ENCODE data around the gene RBPMS2. TPM values are rescaled to one million over a fixed set of nuclear protein-coding genes. Genes with fewer than 3 reads are reported as not detected.
A peak's percentile ranks its signal among the peaks of the same experiment; 100 is the strongest.

Gene RBPMS2
- total RNA-seq, 1 experiment from 2014 or later: 181 TPM

GRCh38 chr15:64739577-64740143 is 35.7 kb downstream of the RBPMS2 start:
- H2BK120ac ChIP-seq (ENCODE audit: low read depth, low read length, poor library complexity, severe bottlenecking): no peak overlapping the region
- no peak overlapping the region for H3K18ac ChIP-seq (ENCODE audit: insufficient read length, low read depth, low read length)
- H3K27ac ChIP-seq (ENCODE audit: insufficient read length, low read depth, low read length): no peak overlapping the region
- no peak overlapping the region for H3K14ac ChIP-seq (ENCODE audit: insufficient read depth, low read length)
- no peak for TF ChIP-seq CTCF (conservative IDR thresholded peaks at IDR 0.05)
- no peak overlapping the region; a peak in 1 of 5 replicates for H3K4me3 Mint-ChIP-seq
- no peak for DNase-seq
- H2BK15ac ChIP-seq (ENCODE audit: low read depth, low read length): no peak overlapping the region
- H3K79me1 ChIP-seq (ENCODE audit: insufficient read depth, low read depth, low read length, poor library complexity, severe bottlenecking): peaks cover 3% of the 10 kb centered on the region
- no peak overlapping the region for H4K91ac ChIP-seq (ENCODE audit: insufficient read length, low read depth, low read length)
- H4K20me1 ChIP-seq (ENCODE audit: control insufficient read depth, insufficient read depth, insufficient read length): no peaks in the 10 kb centered on the region
- no peak overlapping the region for H2AK5ac ChIP-seq (ENCODE audit: insufficient read length, low read length)
- no CpG with 5 or more reads among the region's 9 CpGs for WGBS (ENCODE audit: extremely low coverage, insufficient read length, low lambda C conversion rate)
- H3T11ph ChIP-seq (ENCODE audit: low read length): no peak overlapping the region
- no peak overlapping the region for H3K4ac ChIP-seq (ENCODE audit: low read depth, low read length)
- H3K9me3 ChIP-seq (ENCODE audit: control insufficient read depth, low read depth, low read length): no peaks in the 10 kb centered on the region
- no peak overlapping the region for H2AFZ ChIP-seq (ENCODE audit: low read length)
- H3K23ac ChIP-seq (ENCODE audit: insufficient read length, low read depth, low read length): no peak overlapping the region
- no peak overlapping the region for H3K4me2 ChIP-seq (ENCODE audit: insufficient read depth, insufficient read length, low read length)
- H3K9me3 Mint-ChIP-seq: no peaks in the 10 kb centered on the region; a peak in 1 of 5 replicates
- no peak overlapping the region for H2BK5ac ChIP-seq (ENCODE audit: insufficient read length, low read length)
- H3K27ac Mint-ChIP-seq: peak overlapping the region; percentile 23 to 44 (median 29); a peak in 3 of 7 replicates
- H2BK20ac ChIP-seq (ENCODE audit: low read depth, low read length, poor library complexity, severe bottlenecking): no peak overlapping the region
- H3K4me1 ChIP-seq (ENCODE audit: insufficient read depth, low read length): no peaks in the 10 kb centered on the region
- no peak overlapping the region for H4K8ac ChIP-seq (replicated peaks; ENCODE audit: insufficient read length, low read depth, low read length)
- H3K79me2 ChIP-seq (ENCODE audit: insufficient read depth, low read length): peaks cover 2% of the 10 kb centered on the region; the same call in 1 of the 2 replicates
- peaks cover 0 to 6% of the 10 kb centered on the region in 2 experiments for H3K4me1 Mint-ChIP-seq
- H3K27me3 ChIP-seq (ENCODE audit: insufficient read depth, low read length): no peaks in the 10 kb centered on the region
- no peak overlapping the region for H3K9ac ChIP-seq (ENCODE audit: extremely low read depth, insufficient read length, low read length)
- no peak overlapping the region for H2BK12ac ChIP-seq (ENCODE audit: insufficient read length, low read depth, low read length)
- H3K36me3 Mint-ChIP-seq (ENCODE audit: insufficient read depth in 1 of 3, low read depth in 3 of 3): peaks cover 45 to 77% (median 46%) of the 10 kb centered on the region in 3 experiments
- H4K5ac ChIP-seq (ENCODE audit: insufficient read length, low read depth, low read length): no peak overlapping the region
- no peaks in the 10 kb centered on the region for H3K23me2 ChIP-seq (ENCODE audit: insufficient read length, low read depth, low read length, poor library complexity, severe bottlenecking)
- no peak overlapping the region for H3K56ac ChIP-seq (ENCODE audit: insufficient read length, low read depth, low read length)
- H3K27me3 Mint-ChIP-seq (ENCODE audit: low read depth): no peaks in the 10 kb centered on the region; the same call in 1 of the 2 replicates
